HepG2 (cell line): ENCODE data around the gene GRK4.

Experiments
- ATF2 ChIP-seq: sonication (generic); formaldehyde crosslinking; IDR thresholded peaks from 2 replicates; pipeline ENCODE4 v1.4.0; 2020; ENCODE audit warnings: missing genetic modification reagents
- CTCF ChIP-seq: sonication (generic); formaldehyde crosslinking; IDR thresholded peaks from 2 replicates; pipeline ENCODE4 v1.5.0; 2020; ENCODE audit warnings: mild to moderate bottlenecking, missing genetic modification reagents, moderate library complexity
- EZH2 ChIP-seq: conservative IDR thresholded peaks from 2 replicates; pipeline ENCODE4 v1.6.1; 2012; ENCODE audit warnings: mild to moderate bottlenecking, low read depth, low read length, moderate library complexity
- ISX ChIP-seq: sonication (generic); formaldehyde crosslinking; conservative IDR thresholded peaks from 2 replicates; pipeline ENCODE4 v1.5.0; 2020; ENCODE audit warnings: missing genetic modification reagents
- SMAD1 ChIP-seq: sonication (generic); formaldehyde crosslinking; IDR thresholded peaks from 2 replicates; pipeline ENCODE4 v1.4.0; 2020; ENCODE audit warnings: missing genetic modification reagents, low read depth, mild to moderate bottlenecking, borderline replicate concordance
- SP2 ChIP-seq: sonication (generic); formaldehyde crosslinking; IDR thresholded peaks from 2 replicates; pipeline ENCODE4 v1.5.1; 2020; ENCODE audit warnings: mild to moderate bottlenecking, missing genetic modification reagents
- YY1 ChIP-seq: IDR thresholded peaks from 2 replicates; pipeline ENCODE4 v1.6.1; 2011; ENCODE audit warnings: low read length, low read depth, moderate library complexity, mild to moderate bottlenecking; ENCODE audit not compliant: insufficient read depth, insufficient replicate concordance
- ZKSCAN1 ChIP-seq: fragments of 150-350 bp; IDR thresholded peaks from 2 replicates; pipeline ENCODE4 v1.6.1; 2014; ENCODE audit warnings: low read length
- ZNF747 ChIP-seq: sonication (generic); formaldehyde crosslinking; IDR thresholded peaks from 2 replicates; pipeline ENCODE4 v1.8.1; 2023; ENCODE audit warnings: missing genetic modification reagents, mild to moderate bottlenecking, borderline replicate concordance
- TF ChIP-seq, protein P1 (sequence below): sonication (generic); formaldehyde crosslinking; IDR thresholded peaks from 2 replicates; pipeline ENCODE4 v1.8.0; 2022; ENCODE audit warnings: mild to moderate bottlenecking, missing genetic modification reagents; ENCODE audit not compliant: insufficient replicate concordance
- TF ChIP-seq, protein P2 (sequence below): sonication (generic); formaldehyde crosslinking; IDR thresholded peaks from 2 replicates; pipeline ENCODE4 v1.4.0; 2020; ENCODE audit warnings: missing genetic modification reagents

DNA sequence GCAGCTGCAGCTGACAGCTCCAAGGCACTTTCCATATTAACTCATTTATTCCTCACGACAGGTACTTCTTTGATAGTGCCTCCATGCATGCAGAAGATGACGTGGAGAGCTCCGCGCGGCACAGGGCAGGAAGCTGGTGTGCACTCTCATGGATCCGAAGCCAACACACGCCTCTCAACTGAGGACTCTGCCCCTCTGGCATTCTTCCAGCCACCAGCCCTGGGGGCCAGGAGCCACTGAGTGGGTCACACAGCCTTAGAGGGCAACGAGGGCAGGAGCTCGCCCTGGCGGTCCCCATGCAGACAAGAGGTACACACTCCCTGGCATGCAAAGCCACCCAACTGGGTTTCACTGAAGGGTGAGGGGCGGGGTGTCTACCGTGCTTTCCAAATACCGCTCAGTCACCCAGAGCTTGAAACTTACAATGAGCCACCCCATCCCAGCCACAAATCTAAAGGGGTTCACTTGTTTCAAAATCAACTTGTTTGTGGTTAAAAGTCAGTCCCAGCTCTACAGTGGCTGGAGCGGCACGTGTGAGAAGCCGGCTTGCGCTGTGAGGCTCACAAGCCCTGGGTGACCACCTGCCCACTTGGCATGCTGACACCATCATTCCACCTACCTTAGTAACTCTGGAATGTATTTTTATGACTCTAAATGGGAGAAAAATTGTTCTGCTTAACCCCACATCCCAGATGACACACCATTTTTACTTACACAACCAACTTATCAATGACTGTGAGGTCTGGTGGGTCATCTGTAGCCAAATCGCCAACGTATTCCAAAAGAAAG is 16.4 kb upstream of the GRK4 start:
- TF ChIP-seq ZKSCAN1: no peak
- TF ChIP-seq, protein P1, sequence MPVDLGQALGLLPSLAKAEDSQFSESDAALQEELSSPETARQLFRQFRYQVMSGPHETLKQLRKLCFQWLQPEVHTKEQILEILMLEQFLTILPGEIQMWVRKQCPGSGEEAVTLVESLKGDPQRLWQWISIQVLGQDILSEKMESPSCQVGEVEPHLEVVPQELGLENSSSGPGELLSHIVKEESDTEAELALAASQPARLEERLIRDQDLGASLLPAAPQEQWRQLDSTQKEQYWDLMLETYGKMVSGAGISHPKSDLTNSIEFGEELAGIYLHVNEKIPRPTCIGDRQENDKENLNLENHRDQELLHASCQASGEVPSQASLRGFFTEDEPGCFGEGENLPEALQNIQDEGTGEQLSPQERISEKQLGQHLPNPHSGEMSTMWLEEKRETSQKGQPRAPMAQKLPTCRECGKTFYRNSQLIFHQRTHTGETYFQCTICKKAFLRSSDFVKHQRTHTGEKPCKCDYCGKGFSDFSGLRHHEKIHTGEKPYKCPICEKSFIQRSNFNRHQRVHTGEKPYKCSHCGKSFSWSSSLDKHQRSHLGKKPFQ (CRISPR knock-in tag): no peak
- TF ChIP-seq, protein P2, sequence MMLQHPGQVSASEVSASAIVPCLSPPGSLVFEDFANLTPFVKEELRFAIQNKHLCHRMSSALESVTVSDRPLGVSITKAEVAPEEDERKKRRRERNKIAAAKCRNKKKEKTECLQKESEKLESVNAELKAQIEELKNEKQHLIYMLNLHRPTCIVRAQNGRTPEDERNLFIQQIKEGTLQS (CRISPR knock-in tag): no peak
- TF ChIP-seq SMAD1 (CRISPR knock-in tag): no peak
- TF ChIP-seq SP2 (CRISPR knock-in tag): no peak
- no peak for TF ChIP-seq ZNF747 (CRISPR knock-in tag)
- TF ChIP-seq EZH2: no peak
- no peak for TF ChIP-seq ATF2 (CRISPR knock-in tag)
- TF ChIP-seq YY1: no peak
- TF ChIP-seq ISX (CRISPR knock-in tag): no peak
- TF ChIP-seq CTCF: no peak
